H9 (cell line): ENCODE results near the gene PERP. TPM values are rescaled to one million over a fixed set of nuclear protein-coding genes. Genes with fewer than 3 reads are reported as not detected.

Source experiments
- DNase-seq: peaks from one replicate; pipeline ENCODE4 v3.0.0-alpha.2; 2017
- H2AFZ ChIP-seq: one replicate; pipeline ENCODE4 v1.6.1; 2013; ENCODE audit warnings: mild to moderate bottlenecking, low read length, control low read depth, moderate library complexity
- H2AK5ac ChIP-seq: 2 replicates; pipeline ENCODE4 v1.6.1; 2013; ENCODE audit warnings: low read length, control low read depth, mixed read lengths; ENCODE audit not compliant: insufficient read length
- H2BK120ac ChIP-seq: one replicate; pipeline ENCODE4 v1.6.1; 2013; ENCODE audit warnings: low read depth, mild to moderate bottlenecking, low read length, control low read depth, inconsistent platforms; ENCODE audit not compliant: poor library complexity, severe bottlenecking
- H2BK12ac ChIP-seq: 2 replicates; pipeline ENCODE4 v1.6.1; 2013; ENCODE audit warnings: low read length, control low read depth, mixed read lengths, low read depth; ENCODE audit not compliant: insufficient read length
- H2BK15ac ChIP-seq: 2 replicates; pipeline ENCODE4 v1.6.1; 2013; ENCODE audit warnings: low read depth, low read length, control low read depth
- H2BK20ac ChIP-seq: one replicate; pipeline ENCODE4 v1.6.1; 2013; ENCODE audit warnings: low read depth, mild to moderate bottlenecking, low read length, control low read depth, inconsistent platforms; ENCODE audit not compliant: poor library complexity, severe bottlenecking
- H2BK5ac ChIP-seq: 2 replicates; pipeline ENCODE4 v1.6.1; 2013; ENCODE audit warnings: low read length, control low read depth, mixed read lengths; ENCODE audit not compliant: insufficient read length
- H3K14ac ChIP-seq: 2 replicates; pipeline ENCODE4 v1.6.1; 2013; ENCODE audit warnings: low read length, control low read depth; ENCODE audit not compliant: insufficient read depth
- H3K18ac ChIP-seq: 2 replicates; pipeline ENCODE4 v1.6.1; 2013; ENCODE audit warnings: low read depth, mild to moderate bottlenecking, mixed read lengths, low read length, control low read depth; ENCODE audit not compliant: insufficient read length
- H3K23ac ChIP-seq: 2 replicates; pipeline ENCODE4 v1.6.1; 2013; ENCODE audit warnings: low read length, control low read depth, mixed read lengths, low read depth; ENCODE audit not compliant: insufficient read length
- H3K23me2 ChIP-seq: 2 replicates; pipeline ENCODE4 v1.6.1; 2013; ENCODE audit warnings: low read depth, mild to moderate bottlenecking, mixed read lengths, low read length, control low read depth; ENCODE audit not compliant: insufficient read length, poor library complexity, severe bottlenecking
- H3K27ac ChIP-seq: 2 replicates; pipeline ENCODE4 v1.5.1; 2013; ENCODE audit warnings: low read length, control low read depth, mixed read lengths, low read depth; ENCODE audit not compliant: insufficient read length
- H3K27me3 ChIP-seq: 2 replicates; pipeline ENCODE4 v1.6.1; 2013; ENCODE audit warnings: low read length, control low read depth, inconsistent platforms; ENCODE audit not compliant: insufficient read depth
- H3K4ac ChIP-seq: 2 replicates; pipeline ENCODE4 v1.6.1; 2013; ENCODE audit warnings: low read depth, mild to moderate bottlenecking, control low read depth, inconsistent platforms, low read length, moderate library complexity
- H3K4me1 ChIP-seq: 2 replicates; pipeline ENCODE4 v1.6.1; 2013; ENCODE audit warnings: low read length, control low read depth, inconsistent platforms; ENCODE audit not compliant: insufficient read depth
- H3K4me2 ChIP-seq: 2 replicates; pipeline ENCODE4 v1.6.1; 2013; ENCODE audit warnings: low read length, control low read depth, mixed read lengths; ENCODE audit not compliant: insufficient read length, insufficient read depth
- H3K56ac ChIP-seq: 2 replicates; pipeline ENCODE4 v1.6.1; 2013; ENCODE audit warnings: low read depth, mild to moderate bottlenecking, mixed read lengths, low read length, control low read depth; ENCODE audit not compliant: insufficient read length
- H3K79me1 ChIP-seq: 2 replicates; pipeline ENCODE4 v1.6.1; 2013; ENCODE audit warnings: low read depth, mild to moderate bottlenecking, moderate library complexity, low read length, control low read depth, inconsistent platforms; ENCODE audit not compliant: insufficient read depth, poor library complexity, severe bottlenecking
- H3K79me2 ChIP-seq: 2 replicates; pipeline ENCODE4 v1.6.1; 2013; ENCODE audit warnings: low read length, control low read depth, inconsistent platforms; ENCODE audit not compliant: insufficient read depth
- H3K9ac ChIP-seq: 2 replicates; pipeline ENCODE4 v1.6.1; 2013; ENCODE audit warnings: low read length, control low read depth, mixed read lengths; ENCODE audit not compliant: insufficient read length; ENCODE audit errors: extremely low read depth
- H3K9me3 ChIP-seq: one replicate; pipeline ENCODE4 v1.6.1; 2013; ENCODE audit warnings: low read depth, low read length, inconsistent platforms; ENCODE audit not compliant: control insufficient read depth
- H3T11ph ChIP-seq: one replicate; pipeline ENCODE4 v1.6.1; 2013; ENCODE audit warnings: mild to moderate bottlenecking, low read length, control low read depth, inconsistent platforms
- H4K20me1 ChIP-seq: one replicate; pipeline ENCODE4 v1.6.1; 2013; ENCODE audit not compliant: control insufficient read depth, insufficient read length, insufficient read depth
- H4K5ac ChIP-seq: 2 replicates; pipeline ENCODE4 v1.6.1; 2013; ENCODE audit warnings: low read depth, mild to moderate bottlenecking, mixed read lengths, low read length, control low read depth; ENCODE audit not compliant: insufficient read length
- H4K8ac ChIP-seq: replicated peaks from 2 replicates; pipeline ENCODE4 v1.6.1; 2013; ENCODE audit warnings: low read length, control low read depth, mixed read lengths, low read depth; ENCODE audit not compliant: insufficient read length
- H4K91ac ChIP-seq: 2 replicates; pipeline ENCODE4 v1.6.1; 2013; ENCODE audit warnings: low read depth, mild to moderate bottlenecking, moderate library complexity, mixed read lengths, low read length, control low read depth; ENCODE audit not compliant: insufficient read length
- H3K27ac Mint-ChIP-seq, 3 experiments: 2 replicates in 2 of 3; 3 replicates in 1 of 3; pipeline ENCODE4 v1.8.0; 2020 to 2021; ENCODE audit warnings: mixed read lengths in 3 of 3, mild to moderate bottlenecking in 1 of 3, moderate library complexity in 1 of 3
- H3K27me3 Mint-ChIP-seq: 2 replicates; pipeline ENCODE4 v1.8.0; 2021; ENCODE audit warnings: low read depth, mild to moderate bottlenecking, moderate library complexity, mixed read lengths
- H3K36me3 Mint-ChIP-seq, 3 experiments: 2 replicates in 2 of 3; 3 replicates in 1 of 3; pipeline ENCODE4 v1.8.0; 2020 to 2021; ENCODE audit warnings: low read depth in 3 of 3, mixed read lengths in 3 of 3; ENCODE audit not compliant: insufficient read depth in 1 of 3
- H3K4me1 Mint-ChIP-seq, 2 experiments: 2 replicates each; pipeline ENCODE4 v1.8.0; 2020; ENCODE audit warnings: mixed read lengths in 2 of 2
- H3K4me3 Mint-ChIP-seq, 2 experiments: 2 replicates in 1 of 2; 3 replicates in 1 of 2; pipeline ENCODE4 v1.8.0; 2020 to 2021; ENCODE audit warnings: mild to moderate bottlenecking in 2 of 2, mixed read lengths in 2 of 2, moderate library complexity in 1 of 2
- H3K9me3 Mint-ChIP-seq, 2 experiments: 2 replicates in 1 of 2; 3 replicates in 1 of 2; pipeline ENCODE4 v1.8.0; 2020; ENCODE audit warnings: mild to moderate bottlenecking in 2 of 2, mixed read lengths in 2 of 2, moderate library complexity in 1 of 2
- CTCF ChIP-seq: fragments of 200-600 bp; sonication (generic); conservative IDR thresholded peaks from 3 replicates; pipeline ENCODE4 v1.8.0; 2021; ENCODE audit warnings: antibody characterized with exemption, mild to moderate bottlenecking
- WGBS: extraction: QIAGEN DNeasy Blood & Tissue Kit; methylation state at CpG from one replicate; pipeline ENCODE4 v1.1.7; 2013; ENCODE audit warnings: missing lambda C conversion rate, low lambda C conversion rate, mixed read lengths; ENCODE audit not compliant: insufficient read length; ENCODE audit errors: extremely low coverage; 5-methylcytosine and 5-hydroxymethylcytosine counted together
- total RNA-seq: library from RNA; stranded (reverse); gene quantifications from 2 replicates; pipeline ENCODE4 v1.2.1, GENCODE V29; 2021

Gene PERP
- total RNA-seq, 1 experiment from 2014 or later = 28.7 TPM

- no peaks in the 10 kb centered on the region for H3K79me1 ChIP-seq
These were observed 13.0 kb downstream of the PERP start for GRCh38 chr6:138094260-138094659.

More at GRCh38 chr6:138094260-138094659, 13.0 kb downstream of the PERP start:
- Histone ChIP-seq H3K4ac (no peak overlapping the region), H3K9ac (no peak overlapping the region), H3K56ac (no peak overlapping the region), H3K27me3 (no peaks in the 10 kb centered on the region), H2BK120ac (no peak overlapping the region), H2AK5ac (no peak overlapping the region), H3K23ac (no peak overlapping the region), H2BK15ac (no peak overlapping the region), H3K14ac (no peak overlapping the region), H4K8ac (no peak overlapping the region), H2BK5ac (no peak overlapping the region), H3K18ac (no peak overlapping the region), H3K23me2 (no peaks in the 10 kb centered on the region), H2AFZ (no peak overlapping the region), H4K20me1 (no peaks in the 10 kb centered on the region), H3T11ph (no peak overlapping the region), H3K4me2 (no peak overlapping the region), H3K4me1 (no peaks in the 10 kb centered on the region), H2BK20ac (no peak overlapping the region), H3K27ac (no peak overlapping the region), H4K5ac (no peak overlapping the region), H3K9me3 (no peaks in the 10 kb centered on the region), H2BK12ac (no peak overlapping the region), H4K91ac (no peak overlapping the region), H3K79me2 (no peaks in the 10 kb centered on the region)
- no peak for DNase-seq
- H3K36me3 Mint-ChIP-seq = peaks cover 16 to 53% (median 36%) of the 10 kb centered on the region in 3 experiments
- no CpG with 5 or more reads among the region's 1 CpG for WGBS
- no peak overlapping the region for H3K4me3 Mint-ChIP-seq
- TF ChIP-seq CTCF = no peak
- H3K27ac Mint-ChIP-seq = no peak overlapping the region
- H3K9me3 Mint-ChIP-seq = peaks cover 2 to 7% of the 10 kb centered on the region in 2 experiments; a peak in 3 of 5 replicates
- no peaks in the 10 kb centered on the region for H3K27me3 Mint-ChIP-seq
- peaks cover 8 to 9% of the 10 kb centered on the region in 2 experiments for H3K4me1 Mint-ChIP-seq
